Stomach smooth muscle (tissue), 2 donors: ENCODE data around the gene SCUBE1.
"Not testable (repeated sequence)": the region's sequence is repeated elsewhere in the genome, so short reads cannot be mapped to it uniquely, and the experiment has no call there.

Source experiments
- H3K27ac ChIP-seq: one replicate; pipeline ENCODE4 v1.7.0; 2013; ENCODE audit warnings: mild to moderate bottlenecking, low read length, inconsistent platforms
- H3K27me3 ChIP-seq, 2 donors: one replicate each; pipeline ENCODE4 v1.7.0; 2013; ENCODE audit warnings: low read length in 2 of 2; ENCODE audit not compliant: insufficient read depth in 2 of 2, control insufficient read depth in 1 of 2
- H3K36me3 ChIP-seq, 2 donors: one replicate each; pipeline ENCODE4 v1.7.0; 2013; ENCODE audit warnings: low read length in 2 of 2; ENCODE audit not compliant: control insufficient read depth in 2 of 2, insufficient read depth in 2 of 2
- H3K4me1 ChIP-seq: one replicate; pipeline ENCODE4 v1.7.0; 2013; ENCODE audit warnings: low read length; ENCODE audit not compliant: control insufficient read depth, insufficient read depth
- H3K4me3 ChIP-seq, 2 donors: one replicate each; pipeline ENCODE4 v1.7.0; 2013; ENCODE audit warnings: low read length in 2 of 2
- H3K9ac ChIP-seq, 2 donors: one replicate each; pipeline ENCODE4 v1.7.0; 2013; ENCODE audit warnings: low read length in 2 of 2, mild to moderate bottlenecking in 1 of 2
- H3K9me3 ChIP-seq, 2 donors: one replicate each; pipeline ENCODE4 v1.7.0; 2013; ENCODE audit warnings: low read length in 2 of 2; ENCODE audit not compliant: control insufficient read depth in 2 of 2
- donor health status: healthy.
- donor health status: Pancreatic carcinoma.

SCUBE1 gene

GRCh38 chr22:43280523-43280886, 62.7 kb downstream of the SCUBE1 start:
- not testable (repeated sequence) for H3K27ac ChIP-seq, H3K4me3 ChIP-seq

GRCh38 chr22:43279867-43280522, 63.2 kb downstream of the SCUBE1 start:
- Histone ChIP-seq H3K9ac (no peak overlapping the region), H3K27ac (no peak overlapping the region), H3K4me3 (no peak overlapping the region), H3K4me1 (peaks cover 32% of the 10 kb centered on the region), H3K9me3 (no peaks in the 10 kb centered on the region), H3K36me3 (no peaks in the 10 kb centered on the region), H3K27me3 (no peaks in the 10 kb centered on the region)

More at GRCh38 chr22:43280523-43280886, 62.7 kb downstream of the SCUBE1 start:
- H3K9me3 ChIP-seq, H3K9ac ChIP-seq, H3K27me3 ChIP-seq, H3K36me3 ChIP-seq: not testable (repeated sequence)
- peaks cover 37% of the 10 kb centered on the region for H3K4me1 ChIP-seq

- Histone ChIP-seq H3K27me3 (no peaks in the 10 kb centered on the region), H3K36me3 (no peaks in the 10 kb centered on the region), H3K4me1 (peaks cover 24% of the 10 kb centered on the region), H3K27ac (no peak overlapping the region), H3K9me3 (no peaks in the 10 kb centered on the region), H3K4me3 (no peak overlapping the region), H3K9ac (no peak overlapping the region)
These were observed 65.1 kb downstream of the SCUBE1 start for GRCh38 chr22:43277987-43278601.

- no peaks in the 10 kb centered on the region for H3K36me3 ChIP-seq
- H3K9me3 ChIP-seq, result no peaks in the 10 kb centered on the region
- H3K4me3 ChIP-seq, result no peak overlapping the region
- H3K27me3 ChIP-seq, result no peaks in the 10 kb centered on the region
- peaks cover 34% of the 10 kb centered on the region for H3K4me1 ChIP-seq
- H3K9ac ChIP-seq, result no peak overlapping the region
- H3K27ac ChIP-seq, result no peak overlapping the region
These were observed 66.1 kb downstream of the SCUBE1 start for GRCh38 chr22:43277091-43277490.

- Histone ChIP-seq H3K27ac (no peak overlapping the region), H3K9me3 (no peaks in the 10 kb centered on the region), H3K4me3 (no peak overlapping the region), H3K36me3 (no peaks in the 10 kb centered on the region), H3K4me1 (peaks cover 36% of the 10 kb centered on the region), H3K9ac (no peak overlapping the region), H3K27me3 (no peaks in the 10 kb centered on the region)
These were observed 66.9 kb downstream of the SCUBE1 start for GRCh38 chr22:43276321-43276720.

- H3K9me3 ChIP-seq, result no peaks in the 10 kb centered on the region
- H3K4me3 ChIP-seq, result no peak overlapping the region
- no peak overlapping the region for H3K9ac ChIP-seq
- H3K27me3 ChIP-seq, result no peaks in the 10 kb centered on the region
- no peaks in the 10 kb centered on the region for H3K36me3 ChIP-seq
- H3K27ac ChIP-seq, result no peak overlapping the region
- H3K4me1 ChIP-seq, result peaks cover 40% of the 10 kb centered on the region
These were observed 67.4 kb downstream of the SCUBE1 start for GRCh38 chr22:43275545-43276317.

GRCh38 chr22:43274595-43275240, 68.5 kb downstream of the SCUBE1 start:
- no peak overlapping the region for H3K27ac ChIP-seq
- no peaks in the 10 kb centered on the region for H3K9me3 ChIP-seq
- H3K4me3 ChIP-seq, result no peak overlapping the region
- H3K4me1 ChIP-seq, result peaks cover 42% of the 10 kb centered on the region
- no peaks in the 10 kb centered on the region for H3K27me3 ChIP-seq
- no peaks in the 10 kb centered on the region for H3K36me3 ChIP-seq
- H3K9ac ChIP-seq, result no peak overlapping the region

GRCh38 chr22:43273902-43274484, 69.2 kb downstream of the SCUBE1 start:
- no peak overlapping the region for H3K9ac ChIP-seq
- H3K27ac ChIP-seq, result no peak overlapping the region
- H3K4me1 ChIP-seq, result peaks cover 40% of the 10 kb centered on the region
- H3K27me3 ChIP-seq, result no peaks in the 10 kb centered on the region
- no peak overlapping the region for H3K4me3 ChIP-seq
- H3K36me3 ChIP-seq, result no peaks in the 10 kb centered on the region
- H3K9me3 ChIP-seq, result no peaks in the 10 kb centered on the region

- Histone ChIP-seq H3K4me3 (no peak overlapping the region), H3K27me3 (no peaks in the 10 kb centered on the region), H3K4me1 (peaks cover 29% of the 10 kb centered on the region), H3K9ac (no peak overlapping the region), H3K36me3 (no peaks in the 10 kb centered on the region), H3K9me3 (no peaks in the 10 kb centered on the region), H3K27ac (no peak overlapping the region)
These were observed 70.3 kb downstream of the SCUBE1 start for GRCh38 chr22:43272869-43273318.

- H3K4me3 ChIP-seq, result no peak overlapping the region
- peaks cover 26% of the 10 kb centered on the region for H3K4me1 ChIP-seq
- no peaks in the 10 kb centered on the region for H3K27me3 ChIP-seq
- no peaks in the 10 kb centered on the region for H3K36me3 ChIP-seq
- H3K9ac ChIP-seq, result no peak overlapping the region
- H3K27ac ChIP-seq, result no peak overlapping the region
- H3K9me3 ChIP-seq, result no peaks in the 10 kb centered on the region
These were observed 70.9 kb downstream of the SCUBE1 start for GRCh38 chr22:43272301-43272700.
